ENCODE data around the gene TUBB2A.
"Not testable (repeated sequence)": the region's sequence is repeated elsewhere in the genome, so short reads cannot be mapped to it uniquely, and the experiment has no call there.

TUBB2A gene

DNA sequence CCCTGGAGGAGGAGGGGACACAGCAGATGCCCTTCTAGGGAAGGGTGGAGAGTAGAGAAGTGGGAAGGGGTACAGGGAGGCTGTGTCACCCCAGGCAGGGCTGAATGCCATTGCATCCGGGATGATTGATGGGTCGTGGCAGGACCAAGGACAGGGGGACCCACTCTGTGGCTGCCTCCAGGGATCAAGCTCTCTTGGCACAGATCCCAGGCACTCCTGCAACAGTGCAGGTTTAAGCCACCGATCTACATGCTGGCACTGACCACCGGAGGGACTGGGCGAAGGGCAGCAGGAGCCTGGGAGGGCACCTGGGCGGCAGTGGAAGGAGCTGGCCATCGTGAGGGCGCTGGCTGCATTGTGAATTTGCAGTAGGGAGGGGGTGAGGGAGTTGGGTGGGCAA is 22.6 kb upstream of the TUBB2A start:
- DNase-seq, result not testable (repeated sequence)

GRCh38 chr6:3178666-3179065 is 21.3 kb upstream of the TUBB2A start:
- DNase-seq, result not testable (repeated sequence)

DNA sequence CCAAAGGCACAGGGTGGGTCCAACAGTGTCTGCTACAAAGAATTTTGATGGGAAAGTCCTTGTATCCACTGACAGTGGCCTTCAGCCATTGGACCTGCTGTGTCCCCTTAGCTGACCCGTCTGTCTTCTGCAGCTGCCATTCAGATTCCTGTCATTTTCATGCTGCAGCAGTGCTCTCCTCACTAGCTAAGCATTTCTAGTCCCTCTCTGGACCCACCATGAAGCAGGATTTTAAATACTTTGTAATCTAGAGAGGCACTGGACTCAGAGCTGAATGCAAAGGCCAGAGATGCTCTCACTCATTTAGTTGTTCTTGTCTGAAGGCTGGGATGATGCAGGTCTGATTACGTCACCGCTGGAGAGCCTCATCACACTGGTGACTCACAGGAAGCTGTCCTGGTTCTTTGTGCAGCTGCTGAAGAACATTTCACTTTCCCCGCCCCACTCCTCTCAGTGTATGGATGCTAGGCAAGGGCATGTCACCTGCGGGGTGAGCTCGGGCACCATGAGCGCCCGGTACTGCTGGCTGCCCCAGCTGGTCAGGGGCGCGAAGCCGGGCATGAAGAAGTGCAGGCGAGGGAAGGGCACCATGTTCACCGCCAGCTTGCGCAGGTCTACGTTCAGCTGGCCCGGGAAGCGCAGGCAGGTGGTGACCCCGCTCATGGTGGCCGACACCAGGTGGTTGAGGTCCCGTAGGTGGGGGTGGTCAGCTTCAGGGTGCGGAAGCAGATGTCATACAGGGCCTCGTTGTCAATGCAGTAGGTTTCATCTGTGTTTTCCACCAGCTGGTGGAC is 19.4 kb upstream of the TUBB2A start:
- peak; percentile 80 for DNase-seq

- DNase-seq, result no peak
These were observed 18.5 kb upstream of the TUBB2A start for GRCh38 chr6:3175715-3176402.

GRCh38 chr6:3173636-3174089 is 16.3 kb upstream of the TUBB2A start:
- DNase-seq, result not testable (repeated sequence)

- not testable (repeated sequence) for DNase-seq
These were observed 15.4 kb upstream of the TUBB2A start for GRCh38 chr6:3172789-3173188.

- DNase-seq, result not testable (repeated sequence)
These were observed 14.2 kb upstream of the TUBB2A start for GRCh38 chr6:3171313-3172175.

- not testable (repeated sequence) for DNase-seq
These were observed 13.3 kb upstream of the TUBB2A start for GRCh38 chr6:3170676-3171075.

- not testable (repeated sequence) for DNase-seq
These were observed 10.7 kb upstream of the TUBB2A start for GRCh38 chr6:3168046-3168445.

GRCh38 chr6:3166535-3167225 is 9.3 kb upstream of the TUBB2A start:
- DNase-seq, result not testable (repeated sequence)

DNA sequence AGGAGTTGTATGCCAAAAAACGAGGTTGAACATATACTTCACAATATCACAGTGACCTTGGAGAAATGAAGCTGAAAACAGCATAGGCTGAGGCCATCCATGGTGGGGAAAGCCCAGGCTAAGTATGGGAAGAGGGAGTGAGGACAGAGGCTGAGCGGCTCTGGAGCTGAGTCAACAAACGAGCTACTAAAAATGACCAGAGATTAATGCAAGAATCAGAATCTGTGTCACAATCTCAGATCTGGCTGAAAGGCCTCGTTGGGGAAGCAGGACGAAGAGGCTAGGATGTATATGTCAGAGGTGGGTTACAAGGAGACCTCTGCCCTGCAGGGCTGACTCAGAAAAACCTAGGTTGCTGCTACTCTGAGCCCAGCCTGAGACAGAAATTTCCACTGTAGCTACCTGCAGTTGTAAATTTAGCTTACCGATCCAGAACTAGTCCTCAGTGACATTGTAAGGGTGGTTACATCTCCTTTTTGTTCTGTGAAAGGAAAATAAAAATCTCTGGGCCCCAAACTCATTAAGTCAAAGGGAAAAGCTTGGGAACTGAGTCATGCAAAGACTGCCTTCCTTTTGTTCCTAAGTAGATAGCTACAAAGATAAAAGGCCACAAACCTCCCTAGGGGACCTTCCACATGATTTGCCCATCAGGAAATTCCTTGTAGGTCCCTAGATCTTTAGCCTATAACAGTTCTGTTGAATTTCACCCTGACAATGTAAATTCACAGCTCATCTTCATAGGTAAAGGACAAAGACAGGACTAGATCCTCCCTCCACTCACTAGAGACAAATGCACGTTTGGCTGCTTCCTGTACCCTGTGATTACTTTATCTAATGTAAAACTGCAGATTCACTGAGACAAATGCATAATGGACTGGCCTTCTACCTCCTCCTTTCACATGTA is 8.5 kb upstream of the TUBB2A start:
- no peak for DNase-seq

DNA sequence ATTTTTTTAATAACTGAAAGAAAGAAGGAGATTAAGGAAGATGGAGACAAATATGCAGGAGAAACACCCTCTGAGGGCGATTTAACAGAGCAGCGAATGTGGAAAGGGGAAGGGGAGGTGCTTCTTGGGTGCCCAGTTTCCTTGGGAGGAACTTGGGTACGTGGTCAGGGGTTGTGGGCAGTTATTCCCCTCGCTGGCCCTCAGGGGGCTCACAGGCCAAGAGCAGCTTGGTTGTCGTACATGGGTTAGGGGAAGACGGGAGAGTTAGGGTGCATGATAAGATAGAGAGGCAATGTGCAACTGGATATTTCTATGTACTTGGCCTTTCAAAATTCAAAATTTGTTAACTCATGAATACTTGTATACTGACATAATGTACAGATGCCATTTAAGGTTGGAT is 7.0 kb upstream of the TUBB2A start:
- no peak for DNase-seq

DNA sequence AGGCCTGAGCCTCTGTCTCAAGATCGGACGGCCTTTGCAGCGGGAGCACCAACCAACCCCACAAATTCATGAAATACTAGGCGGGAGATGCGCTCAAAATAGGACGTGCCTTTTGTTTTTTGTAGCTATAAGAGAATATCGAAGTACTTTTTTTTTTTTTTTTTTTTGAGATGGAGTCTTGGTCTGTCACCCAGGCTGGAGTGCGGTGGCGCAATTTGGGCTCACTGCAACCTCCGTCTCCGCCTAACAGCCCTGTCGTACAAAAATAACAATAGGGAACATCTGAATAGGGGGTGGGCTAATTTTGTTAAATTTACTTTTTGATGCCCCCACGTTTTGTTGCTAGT is 5.9 kb upstream of the TUBB2A start:
- no peak for DNase-seq

DNA sequence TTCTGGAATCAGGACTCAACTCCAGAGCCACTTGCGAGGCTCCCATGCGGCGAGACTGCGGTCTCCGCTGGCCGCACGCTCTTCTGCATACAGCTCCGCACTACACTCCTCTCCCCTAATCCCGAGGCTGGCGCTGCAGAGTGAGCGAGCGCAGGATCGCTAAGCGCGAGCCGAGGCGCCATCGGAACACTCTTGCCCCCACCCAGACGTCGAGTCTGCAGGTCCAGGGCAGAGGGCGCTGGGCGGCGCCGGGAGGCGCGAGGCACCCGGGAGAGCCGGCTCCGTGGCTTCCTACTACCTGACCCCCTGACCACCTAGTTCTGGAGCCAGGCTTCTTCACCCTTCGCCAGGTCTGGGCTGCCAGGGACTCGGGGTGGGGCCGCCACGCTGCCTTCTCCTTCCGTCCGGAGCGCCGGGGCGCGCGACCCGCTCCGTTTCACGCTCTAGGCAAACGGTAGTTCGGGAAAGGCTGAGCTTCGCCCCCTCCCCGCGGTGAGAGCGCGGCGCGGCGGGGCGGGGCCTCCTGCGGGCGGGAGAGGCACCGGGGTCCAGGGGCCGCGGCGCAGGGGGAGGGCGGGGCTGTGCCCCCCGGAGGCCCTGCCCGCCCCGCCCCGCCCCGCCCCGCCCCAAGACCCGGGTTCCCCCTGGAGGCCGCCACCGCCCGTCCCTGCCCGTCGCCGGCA is 5.4 kb upstream of the TUBB2A start:
- peak; percentile 89 for DNase-seq

- DNase-seq, result no peak
These were observed 4.7 kb upstream of the TUBB2A start for GRCh38 chr6:3162067-3162497.

GRCh38 chr6:3159805-3160781 is 2.7 kb upstream of the TUBB2A start:
- peak; percentile 84 for DNase-seq

DNA sequence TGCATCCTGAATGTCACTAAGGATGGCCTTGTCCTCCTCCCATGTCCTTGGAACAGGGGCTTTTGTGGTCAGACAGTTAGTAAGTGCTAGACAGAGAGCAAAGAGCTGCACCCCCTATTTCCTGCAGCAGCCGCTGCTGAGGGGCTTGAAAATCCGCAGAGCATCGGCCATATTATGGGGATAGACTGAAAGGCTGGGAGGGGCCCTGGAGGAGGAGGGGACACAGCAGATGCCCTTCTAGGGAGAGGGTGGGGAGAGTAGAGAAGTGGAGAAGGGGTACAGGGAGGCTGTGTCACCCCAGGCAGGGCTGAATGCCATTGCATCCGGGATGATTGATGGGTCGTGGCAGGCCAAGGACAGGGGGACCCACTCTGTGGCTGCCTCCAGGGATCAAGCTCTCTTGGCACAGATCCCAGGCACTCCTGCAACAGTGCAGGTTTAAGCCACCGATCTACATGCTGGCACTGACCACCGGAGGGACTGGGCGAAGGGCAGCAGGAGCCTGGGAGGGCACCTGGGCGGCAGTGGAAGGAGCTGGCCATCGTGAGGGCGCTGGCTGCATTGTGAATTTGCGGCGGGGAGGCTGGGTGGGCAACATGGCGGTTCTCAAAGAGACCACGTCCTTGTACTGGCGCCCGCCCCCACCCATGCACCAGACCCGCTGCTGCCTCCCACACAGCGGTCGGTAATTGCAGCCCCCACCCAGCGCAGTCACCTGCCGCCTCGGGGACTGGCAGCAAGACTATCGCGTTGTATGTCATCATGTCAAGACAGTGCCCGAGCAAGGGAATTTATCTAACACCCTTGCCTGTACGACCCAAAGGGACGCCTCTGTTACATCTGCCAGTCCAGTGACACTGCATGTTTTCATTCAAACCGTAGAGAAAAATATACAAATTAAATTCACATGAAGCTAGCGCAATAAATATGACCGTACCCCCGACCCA is 887 bp downstream of the TUBB2A start:
- DNase-seq, result peak; percentile 59

GRCh38 chr6:3155416-3155815 is 1.9 kb downstream of the TUBB2A start:
- not testable (repeated sequence) for DNase-seq

Data from NCI-H146 (cell line).